ENCODE data around the gene DNAAF1. TPM values are rescaled to one million over a fixed set of nuclear protein-coding genes. Genes with fewer than 3 reads are reported as not detected.

Gene DNAAF1
- total RNA-seq, 1 donor from 2014 or later = 0.62 TPM

- DNase-seq = no peak
These were observed 20.6 kb upstream of the DNAAF1 start for GRCh38 chr16:84124257-84125073.

GRCh38 chr16:84131117-84131516 lies 14.0 kb upstream of the DNAAF1 start:
- DNase-seq = no peak

- DNase-seq = no peak
These were observed 12.4 kb upstream of the DNAAF1 start for GRCh38 chr16:84132527-84133285.

GRCh38 chr16:84136331-84137125 lies 8.6 kb upstream of the DNAAF1 start:
- no peak for DNase-seq

GRCh38 chr16:84137287-84137686 lies 7.8 kb upstream of the DNAAF1 start:
- no peak for DNase-seq

- no peak for DNase-seq
These were observed 7.2 kb upstream of the DNAAF1 start for GRCh38 chr16:84137769-84138357.

GRCh38 chr16:84138500-84138823 lies 6.6 kb upstream of the DNAAF1 start:
- DNase-seq = no peak

- DNase-seq = no peak
These were observed 6.1 kb upstream of the DNAAF1 start for GRCh38 chr16:84138824-84139627.

GRCh38 chr16:84139628-84140258 lies 5.4 kb upstream of the DNAAF1 start:
- no peak for DNase-seq

- DNase-seq = no peak
These were observed 3.9 kb upstream of the DNAAF1 start for GRCh38 chr16:84141143-84141670.

- no peak for DNase-seq
These were observed 2.0 kb upstream of the DNAAF1 start for GRCh38 chr16:84143081-84143480.

- DNase-seq = no peak
These were observed 1.3 kb upstream of the DNAAF1 start for GRCh38 chr16:84143784-84144199.

- no peak for DNase-seq
These were observed 774 bp upstream of the DNAAF1 start for GRCh38 chr16:84144209-84144858.

GRCh38 chr16:84150926-84151325 lies 5.8 kb downstream of the DNAAF1 start:
- DNase-seq = no peak

- DNase-seq = no peak
These were observed 8.6 kb downstream of the DNAAF1 start for GRCh38 chr16:84153660-84154214.

- DNase-seq = no peak
These were observed 10.1 kb downstream of the DNAAF1 start for GRCh38 chr16:84155226-84155625.

- DNase-seq = no peak
These were observed 10.7 kb downstream of the DNAAF1 start for GRCh38 chr16:84155771-84156170.

GRCh38 chr16:84156342-84156784 lies 11.3 kb downstream of the DNAAF1 start:
- DNase-seq = no peak

GRCh38 chr16:84159007-84159406 lies 13.9 kb downstream of the DNAAF1 start:
- DNase-seq = no peak

- no peak for DNase-seq
These were observed 14.7 kb downstream of the DNAAF1 start for GRCh38 chr16:84159800-84160199.

Data from occipital lobe (tissue), 2 donors.